Measurements from ENCODE around the gene DEUP1.
"Not testable (repeated sequence)": the region's sequence is repeated elsewhere in the genome, so short reads cannot be mapped to it uniquely, and the experiment has no call there.

- TF ChIP-seq, protein P1, sequence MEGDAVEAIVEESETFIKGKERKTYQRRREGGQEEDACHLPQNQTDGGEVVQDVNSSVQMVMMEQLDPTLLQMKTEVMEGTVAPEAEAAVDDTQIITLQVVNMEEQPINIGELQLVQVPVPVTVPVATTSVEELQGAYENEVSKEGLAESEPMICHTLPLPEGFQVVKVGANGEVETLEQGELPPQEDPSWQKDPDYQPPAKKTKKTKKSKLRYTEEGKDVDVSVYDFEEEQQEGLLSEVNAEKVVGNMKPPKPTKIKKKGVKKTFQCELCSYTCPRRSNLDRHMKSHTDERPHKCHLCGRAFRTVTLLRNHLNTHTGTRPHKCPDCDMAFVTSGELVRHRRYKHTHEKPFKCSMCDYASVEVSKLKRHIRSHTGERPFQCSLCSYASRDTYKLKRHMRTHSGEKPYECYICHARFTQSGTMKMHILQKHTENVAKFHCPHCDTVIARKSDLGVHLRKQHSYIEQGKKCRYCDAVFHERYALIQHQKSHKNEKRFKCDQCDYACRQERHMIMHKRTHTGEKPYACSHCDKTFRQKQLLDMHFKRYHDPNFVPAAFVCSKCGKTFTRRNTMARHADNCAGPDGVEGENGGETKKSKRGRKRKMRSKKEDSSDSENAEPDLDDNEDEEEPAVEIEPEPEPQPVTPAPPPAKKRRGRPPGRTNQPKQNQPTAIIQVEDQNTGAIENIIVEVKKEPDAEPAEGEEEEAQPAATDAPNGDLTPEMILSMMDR (IDR thresholded peaks at IDR 0.05): not testable (repeated sequence)
- TF ChIP-seq POLR2A (IDR thresholded peaks at IDR 0.05): not testable (repeated sequence)
Observed at GRCh38 chr11:93463666-93464065, 133.1 kb downstream of the DEUP1 start.

All from uterus (tissue), 2 donors.